Neutrophil (primary cell): Measurements from ENCODE around the gene CKB.

Experiments used
- H3K27ac ChIP-seq: fragments of 200-600 bp; sonication (generic); 2 replicates; pipeline ENCODE4 v1.5.1; 2016; ENCODE audit warnings: mild to moderate bottlenecking, moderate library complexity
- H3K27me3 ChIP-seq: fragments of 200-600 bp; sonication (generic); 2 replicates; pipeline ENCODE4 v1.6.0; 2016; ENCODE audit warnings: mild to moderate bottlenecking
- H3K36me3 ChIP-seq: fragments of 200-600 bp; sonication (generic); 2 replicates; pipeline ENCODE4 v1.5.1; 2017
- H3K4me1 ChIP-seq, 2 experiments: fragments of 200-600 bp in 1 of 2; sonication (generic) in 1 of 2; 1 replicate in 1 of 2; 2 replicates in 1 of 2; pipeline versions ENCODE4 v1.5.1 to v1.6.1; 2013 to 2016; ENCODE audit warnings: low read depth in 1 of 2, low read length in 1 of 2, mild to moderate bottlenecking in 1 of 2, moderate library complexity in 1 of 2; ENCODE audit not compliant: control insufficient read depth in 1 of 2, insufficient read depth in 1 of 2
- H3K4me3 ChIP-seq, 2 experiments: fragments of 200-600 bp in 1 of 2; sonication (generic) in 1 of 2; 1 replicate in 1 of 2; 2 replicates in 1 of 2; pipeline ENCODE4 v1.5.1; 2013 to 2016; ENCODE audit warnings: low read depth in 1 of 2, low read length in 1 of 2, mild to moderate bottlenecking in 1 of 2, moderate library complexity in 1 of 2
- H3K9me3 ChIP-seq: fragments of 200-600 bp; sonication (generic); 2 replicates; pipeline ENCODE4 v1.5.1; 2016
- CTCF ChIP-seq: fragments of 200-600 bp; sonication (generic); IDR thresholded peaks from 2 replicates; pipeline ENCODE4 v1.5.1; 2016; ENCODE audit warnings: antibody characterized with exemption

CKB gene

GRCh38 chr14:103476631-103477030 is 46.0 kb downstream of the CKB start:
- H3K4me3 ChIP-seq = no peak overlapping the region
- no peaks in the 10 kb centered on the region for H3K4me1 ChIP-seq
- peaks cover 89% of the 10 kb centered on the region for H3K36me3 ChIP-seq
- no peak for TF ChIP-seq CTCF
- H3K9me3 ChIP-seq = no peaks in the 10 kb centered on the region
- H3K27ac ChIP-seq = no peak overlapping the region
- no peaks in the 10 kb centered on the region for H3K27me3 ChIP-seq

- Histone ChIP-seq H3K4me3 (no peak overlapping the region), H3K27me3 (no peaks in the 10 kb centered on the region), H3K9me3 (no peaks in the 10 kb centered on the region), H3K27ac (no peak overlapping the region), H3K36me3 (peaks cover 90% of the 10 kb centered on the region), H3K4me1 (no peaks in the 10 kb centered on the region)
- TF ChIP-seq CTCF = no peak
Measured at GRCh38 chr14:103476065-103476464, 46.6 kb downstream of the CKB start.

GRCh38 chr14:103474893-103475292 is 47.7 kb downstream of the CKB start:
- Histone ChIP-seq H3K27ac (no peak overlapping the region), H3K9me3 (no peaks in the 10 kb centered on the region), H3K4me3 (no peak overlapping the region), H3K27me3 (no peaks in the 10 kb centered on the region), H3K4me1 (no peaks in the 10 kb centered on the region), H3K36me3 (peaks cover 90% of the 10 kb centered on the region)
- no peak for TF ChIP-seq CTCF

GRCh38 chr14:103472939-103473338 is 49.7 kb downstream of the CKB start:
- Histone ChIP-seq H3K4me1 (no peaks in the 10 kb centered on the region), H3K36me3 (peaks cover 93% of the 10 kb centered on the region), H3K27ac (no peak overlapping the region), H3K27me3 (no peaks in the 10 kb centered on the region), H3K4me3 (no peak overlapping the region), H3K9me3 (no peaks in the 10 kb centered on the region)
- TF ChIP-seq CTCF = no peak
